ENCODE data around the gene LEPROT. TPM values are rescaled to one million over a fixed set of nuclear protein-coding genes. Genes with fewer than 3 reads are reported as not detected.
"Not testable (repeated sequence)": the region's sequence is repeated elsewhere in the genome, so short reads cannot be mapped to it uniquely, and the experiment has no call there.

LEPROT gene
- total and polyA plus RNA-seq, 4 donors: 23.6 to 43.4 (median 36.3) TPM

DNA sequence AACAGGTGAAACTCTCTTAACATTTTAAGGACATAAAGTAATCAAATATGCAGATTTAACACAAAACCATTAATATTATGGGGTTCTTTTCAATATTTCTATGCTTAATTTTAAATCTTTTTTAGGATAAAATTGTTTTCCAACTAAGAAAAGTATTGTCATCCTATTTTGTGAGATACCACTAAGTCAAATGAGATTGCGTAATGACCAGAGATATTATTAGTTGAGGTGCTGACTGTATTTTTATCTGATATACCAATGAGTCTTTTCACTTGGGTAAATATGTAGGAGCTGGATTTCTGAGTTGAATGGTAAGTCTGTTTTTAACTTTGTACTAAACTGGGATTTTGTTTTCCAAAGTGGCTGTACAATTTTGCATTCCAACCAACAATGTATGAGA lies 25.4 kb downstream of the LEPROT start (continued):
- TF ChIP-seq, protein P1, sequence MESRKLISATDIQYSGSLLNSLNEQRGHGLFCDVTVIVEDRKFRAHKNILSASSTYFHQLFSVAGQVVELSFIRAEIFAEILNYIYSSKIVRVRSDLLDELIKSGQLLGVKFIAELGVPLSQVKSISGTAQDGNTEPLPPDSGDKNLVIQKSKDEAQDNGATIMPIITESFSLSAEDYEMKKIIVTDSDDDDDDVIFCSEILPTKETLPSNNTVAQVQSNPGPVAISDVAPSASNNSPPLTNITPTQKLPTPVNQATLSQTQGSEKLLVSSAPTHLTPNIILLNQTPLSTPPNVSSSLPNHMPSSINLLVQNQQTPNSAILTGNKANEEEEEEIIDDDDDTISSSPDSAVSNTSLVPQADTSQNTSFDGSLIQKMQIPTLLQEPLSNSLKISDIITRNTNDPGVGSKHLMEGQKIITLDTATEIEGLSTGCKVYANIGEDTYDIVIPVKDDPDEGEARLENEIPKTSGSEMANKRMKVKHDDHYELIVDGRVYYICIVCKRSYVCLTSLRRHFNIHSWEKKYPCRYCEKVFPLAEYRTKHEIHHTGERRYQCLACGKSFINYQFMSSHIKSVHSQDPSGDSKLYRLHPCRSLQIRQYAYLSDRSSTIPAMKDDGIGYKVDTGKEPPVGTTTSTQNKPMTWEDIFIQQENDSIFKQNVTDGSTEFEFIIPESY (IDR thresholded peaks at IDR 0.05): no peak
- TF ChIP-seq YY1 (IDR thresholded peaks at IDR 0.05): no peak
- TF ChIP-seq HNF4A (conservative IDR thresholded peaks at IDR 0.05): no peak
- TF ChIP-seq FOXA2 (IDR thresholded peaks at IDR 0.05): no peak

GRCh38 chr1:65449214-65449823 lies 28.9 kb downstream of the LEPROT start:
- TF ChIP-seq RAD21 (IDR thresholded peaks at IDR 0.05) (peak; percentile 51 to 69), RXRA (IDR thresholded peaks at IDR 0.05) (no peak)
- TF ChIP-seq, protein P2, sequence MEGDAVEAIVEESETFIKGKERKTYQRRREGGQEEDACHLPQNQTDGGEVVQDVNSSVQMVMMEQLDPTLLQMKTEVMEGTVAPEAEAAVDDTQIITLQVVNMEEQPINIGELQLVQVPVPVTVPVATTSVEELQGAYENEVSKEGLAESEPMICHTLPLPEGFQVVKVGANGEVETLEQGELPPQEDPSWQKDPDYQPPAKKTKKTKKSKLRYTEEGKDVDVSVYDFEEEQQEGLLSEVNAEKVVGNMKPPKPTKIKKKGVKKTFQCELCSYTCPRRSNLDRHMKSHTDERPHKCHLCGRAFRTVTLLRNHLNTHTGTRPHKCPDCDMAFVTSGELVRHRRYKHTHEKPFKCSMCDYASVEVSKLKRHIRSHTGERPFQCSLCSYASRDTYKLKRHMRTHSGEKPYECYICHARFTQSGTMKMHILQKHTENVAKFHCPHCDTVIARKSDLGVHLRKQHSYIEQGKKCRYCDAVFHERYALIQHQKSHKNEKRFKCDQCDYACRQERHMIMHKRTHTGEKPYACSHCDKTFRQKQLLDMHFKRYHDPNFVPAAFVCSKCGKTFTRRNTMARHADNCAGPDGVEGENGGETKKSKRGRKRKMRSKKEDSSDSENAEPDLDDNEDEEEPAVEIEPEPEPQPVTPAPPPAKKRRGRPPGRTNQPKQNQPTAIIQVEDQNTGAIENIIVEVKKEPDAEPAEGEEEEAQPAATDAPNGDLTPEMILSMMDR (IDR thresholded peaks at IDR 0.05; ENCODE audit: low read depth, low read length, missing input control): peak; percentile 33
- no peak for DNase-seq (ENCODE audit: low spot score)
- H3K36me3 ChIP-seq (ENCODE audit: control insufficient read depth in 4 of 4, insufficient read depth in 3 of 4, low read depth in 1 of 4, low read length in 3 of 4): no peaks in the 10 kb centered on the region
- H3K27me3 ChIP-seq (ENCODE audit: control insufficient read depth in 4 of 4, insufficient read depth in 4 of 4, low read length in 3 of 4): no peaks in the 10 kb centered on the region
- WGBS: 80% methylated on average over 4 of the region's 4 CpGs
- H3K4me3 ChIP-seq (ENCODE audit: low read depth in 1 of 3, low read length in 3 of 3): no peak overlapping the region
- peaks cover 0 to 3% (median 0%) of the 10 kb centered on the region in 4 donors for H3K4me1 ChIP-seq (ENCODE audit: control insufficient read depth in 4 of 4, insufficient read depth in 4 of 4, low read length in 3 of 4)
- no peak overlapping the region for H3K9ac ChIP-seq (ENCODE audit: low read depth in 1 of 2, low read length in 2 of 2)
- no peaks in the 10 kb centered on the region for H3K9me3 ChIP-seq (ENCODE audit: control insufficient read depth in 4 of 4, low read length in 3 of 4)
- H3K27ac ChIP-seq (ENCODE audit: low read depth in 1 of 2, low read length in 2 of 2): no peak overlapping the region

DNA sequence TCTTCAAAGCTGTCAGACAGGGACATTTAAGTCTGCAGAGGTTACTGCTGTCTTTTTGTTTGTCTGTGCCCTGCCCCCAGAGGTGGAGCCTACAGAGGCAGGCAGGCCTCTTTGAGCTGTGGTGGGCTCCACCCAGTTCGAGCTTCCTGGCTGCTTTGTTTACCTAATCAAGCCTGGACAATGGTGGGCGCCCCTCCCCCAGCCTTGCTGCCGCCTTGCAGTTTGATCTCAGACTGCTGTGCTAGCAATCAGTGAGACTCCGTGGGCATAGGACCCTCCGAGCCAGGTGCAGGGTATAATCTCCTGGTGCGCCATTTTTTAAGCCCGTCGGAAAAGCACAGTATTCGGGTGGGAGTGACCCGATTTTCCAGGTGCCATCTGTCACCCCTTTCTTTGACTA lies 35.2 kb downstream of the LEPROT start:
- DNase-seq (ENCODE audit: low spot score); H3K9ac ChIP-seq (ENCODE audit: low read depth in 1 of 2, low read length in 2 of 2); H3K9me3 ChIP-seq (ENCODE audit: control insufficient read depth in 4 of 4, low read length in 3 of 4); H3K4me1 ChIP-seq (ENCODE audit: control insufficient read depth in 4 of 4, insufficient read depth in 4 of 4, low read length in 3 of 4); H3K4me3 ChIP-seq (ENCODE audit: low read depth in 1 of 3, low read length in 3 of 3); H3K27me3 ChIP-seq (ENCODE audit: control insufficient read depth in 4 of 4, insufficient read depth in 4 of 4, low read length in 3 of 4); H3K27ac ChIP-seq (ENCODE audit: low read depth in 1 of 2, low read length in 2 of 2); H3K36me3 ChIP-seq (ENCODE audit: control insufficient read depth in 4 of 4, insufficient read depth in 3 of 4, low read depth in 1 of 4, low read length in 3 of 4): not testable (repeated sequence)
- WGBS: 88% methylated on average over 10 of the region's 10 CpGs

DNA sequence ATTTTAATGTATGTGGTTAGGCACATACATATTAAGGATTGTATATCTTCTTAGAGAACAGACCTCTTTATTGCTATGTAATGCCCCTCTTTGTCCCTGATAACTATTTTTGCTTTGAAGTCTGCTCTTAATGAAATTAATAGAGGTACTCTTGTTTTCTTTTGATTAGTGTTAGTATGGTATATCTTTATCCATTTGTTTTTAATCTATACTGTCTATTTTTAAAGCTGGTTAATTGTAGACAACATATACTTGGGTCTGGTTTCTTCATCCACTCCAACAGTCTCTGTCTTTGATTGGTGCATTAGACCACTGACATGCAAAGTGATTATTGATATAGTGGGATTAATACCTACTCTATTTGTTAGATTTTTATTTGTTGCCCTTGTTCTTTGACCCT lies 36.0 kb downstream of the LEPROT start:
- Histone ChIP-seq H3K4me3 (ENCODE audit: low read depth in 1 of 3, low read length in 3 of 3) (no peak overlapping the region), H3K27me3 (ENCODE audit: control insufficient read depth in 4 of 4, insufficient read depth in 4 of 4, low read length in 3 of 4) (no peaks in the 10 kb centered on the region), H3K27ac (ENCODE audit: low read depth in 1 of 2, low read length in 2 of 2) (no peak overlapping the region), H3K9me3 (ENCODE audit: control insufficient read depth in 4 of 4, low read length in 3 of 4) (no peaks in the 10 kb centered on the region), H3K4me1 (ENCODE audit: control insufficient read depth in 4 of 4, insufficient read depth in 4 of 4, low read length in 3 of 4) (peaks cover 0 to 3% (median 0%) of the 10 kb centered on the region in 4 donors), H3K9ac (ENCODE audit: low read depth in 1 of 2, low read length in 2 of 2) (no peak overlapping the region), H3K36me3 (ENCODE audit: control insufficient read depth in 4 of 4, insufficient read depth in 3 of 4, low read depth in 1 of 4, low read length in 3 of 4) (no peaks in the 10 kb centered on the region)
- DNase-seq (ENCODE audit: low spot score): no peak
- TF ChIP-seq HNF4A (conservative IDR thresholded peaks at IDR 0.05): no peak
- TF ChIP-seq RAD21 (IDR thresholded peaks at IDR 0.05): no peak
- TF ChIP-seq YY1 (IDR thresholded peaks at IDR 0.05): no peak
- no peak for TF ChIP-seq NR2F2 (IDR thresholded peaks at IDR 0.05)
- TF ChIP-seq, protein P1 (IDR thresholded peaks at IDR 0.05): no peak
- no peak for TF ChIP-seq EGR1 (IDR thresholded peaks at IDR 0.05; ENCODE audit: low read depth in 2 of 2)
- TF ChIP-seq, protein P2 (IDR thresholded peaks at IDR 0.05; ENCODE audit: low read depth, low read length, missing input control): no peak
- TF ChIP-seq RXRA (IDR thresholded peaks at IDR 0.05): no peak
- no peak for TF ChIP-seq JUND (IDR thresholded peaks at IDR 0.05)
- TF ChIP-seq TAF1 (conservative IDR thresholded peaks at IDR 0.05): no peak
- TF ChIP-seq GABPA (IDR thresholded peaks at IDR 0.05 in 1 of 2, conservative IDR thresholded peaks at IDR 0.05 in 1 of 2): no peak
- no peak for TF ChIP-seq MAX (IDR thresholded peaks at IDR 0.05)
- TF ChIP-seq SP1 (IDR thresholded peaks at IDR 0.05): no peak
- TF ChIP-seq, protein P3, sequence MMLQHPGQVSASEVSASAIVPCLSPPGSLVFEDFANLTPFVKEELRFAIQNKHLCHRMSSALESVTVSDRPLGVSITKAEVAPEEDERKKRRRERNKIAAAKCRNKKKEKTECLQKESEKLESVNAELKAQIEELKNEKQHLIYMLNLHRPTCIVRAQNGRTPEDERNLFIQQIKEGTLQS (IDR thresholded peaks at IDR 0.05): no peak
- TF ChIP-seq FOXA1 (IDR thresholded peaks at IDR 0.05): no peak

Measured in liver (tissue), 9 donors.